ENCODE data around the gene TLR3.

- TF ChIP-seq EP300 (IDR thresholded peaks at IDR 0.05): no peak
- TF ChIP-seq, protein P1, sequence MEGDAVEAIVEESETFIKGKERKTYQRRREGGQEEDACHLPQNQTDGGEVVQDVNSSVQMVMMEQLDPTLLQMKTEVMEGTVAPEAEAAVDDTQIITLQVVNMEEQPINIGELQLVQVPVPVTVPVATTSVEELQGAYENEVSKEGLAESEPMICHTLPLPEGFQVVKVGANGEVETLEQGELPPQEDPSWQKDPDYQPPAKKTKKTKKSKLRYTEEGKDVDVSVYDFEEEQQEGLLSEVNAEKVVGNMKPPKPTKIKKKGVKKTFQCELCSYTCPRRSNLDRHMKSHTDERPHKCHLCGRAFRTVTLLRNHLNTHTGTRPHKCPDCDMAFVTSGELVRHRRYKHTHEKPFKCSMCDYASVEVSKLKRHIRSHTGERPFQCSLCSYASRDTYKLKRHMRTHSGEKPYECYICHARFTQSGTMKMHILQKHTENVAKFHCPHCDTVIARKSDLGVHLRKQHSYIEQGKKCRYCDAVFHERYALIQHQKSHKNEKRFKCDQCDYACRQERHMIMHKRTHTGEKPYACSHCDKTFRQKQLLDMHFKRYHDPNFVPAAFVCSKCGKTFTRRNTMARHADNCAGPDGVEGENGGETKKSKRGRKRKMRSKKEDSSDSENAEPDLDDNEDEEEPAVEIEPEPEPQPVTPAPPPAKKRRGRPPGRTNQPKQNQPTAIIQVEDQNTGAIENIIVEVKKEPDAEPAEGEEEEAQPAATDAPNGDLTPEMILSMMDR (IDR thresholded peaks at IDR 0.05): no peak
These were observed 43.6 kb upstream of the TLR3 start for GRCh38 chr4:186025408-186025690.
